ENCODE results near the gene RBM38.

The RBM38 gene

DNA sequence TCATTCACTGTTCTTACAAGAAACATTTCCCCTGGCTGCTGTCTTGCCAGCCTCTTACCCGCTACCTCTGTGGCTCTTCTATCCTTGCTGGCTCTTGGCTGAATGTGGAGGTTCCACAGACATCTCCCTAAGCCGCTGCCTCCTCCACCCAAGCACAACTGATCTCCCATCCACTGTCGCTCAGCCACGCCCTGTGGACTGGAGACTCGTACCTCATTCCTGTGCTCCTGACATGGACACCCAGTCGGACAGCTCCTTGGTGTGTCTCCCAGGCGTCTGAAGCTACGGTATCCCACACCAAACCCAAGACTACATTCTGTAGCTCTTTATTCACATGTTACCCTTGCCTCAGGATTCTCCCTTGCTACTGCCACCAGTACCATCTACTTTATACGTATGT is 20.9 kb upstream of the RBM38 start:
- Histone ChIP-seq H3K4me2 (ENCODE audit: insufficient read depth, low read length) (no peak overlapping the region), H3K36me3 (ENCODE audit: insufficient read depth, low read length) (peaks cover 99% of the 10 kb centered on the region), H4K20me1 (ENCODE audit: insufficient read depth, low read length) (peaks cover 43% of the 10 kb centered on the region), H3K27me3 (ENCODE audit: insufficient read depth, low read length, poor library complexity) (no peaks in the 10 kb centered on the region), H3K4me3 (ENCODE audit: low read depth in 1 of 2, low read length in 2 of 2) (no peak overlapping the region), H3K4me1 (ENCODE audit: insufficient read depth, low read length) (no peaks in the 10 kb centered on the region), H3K9ac (ENCODE audit: low read depth, low read length) (no peak overlapping the region), H2AFZ (ENCODE audit: low read depth, low read length) (no peak overlapping the region), H3K9me3 (ENCODE audit: insufficient read depth, low read length, severe bottlenecking) (no peaks in the 10 kb centered on the region), H3K79me2 (ENCODE audit: insufficient read depth, low read length) (no peaks in the 10 kb centered on the region), H3K27ac (ENCODE audit: low read length) (no peak overlapping the region)
- DNase-seq (no peak), ATAC-seq (ENCODE audit: insufficient read depth, low read depth) (no peak)
- no peak for TF ChIP-seq EZH2 (IDR thresholded peaks at IDR 0.05; ENCODE audit: borderline replicate concordance, low read depth, low read length, severe bottlenecking)
- TF ChIP-seq, protein P1, sequence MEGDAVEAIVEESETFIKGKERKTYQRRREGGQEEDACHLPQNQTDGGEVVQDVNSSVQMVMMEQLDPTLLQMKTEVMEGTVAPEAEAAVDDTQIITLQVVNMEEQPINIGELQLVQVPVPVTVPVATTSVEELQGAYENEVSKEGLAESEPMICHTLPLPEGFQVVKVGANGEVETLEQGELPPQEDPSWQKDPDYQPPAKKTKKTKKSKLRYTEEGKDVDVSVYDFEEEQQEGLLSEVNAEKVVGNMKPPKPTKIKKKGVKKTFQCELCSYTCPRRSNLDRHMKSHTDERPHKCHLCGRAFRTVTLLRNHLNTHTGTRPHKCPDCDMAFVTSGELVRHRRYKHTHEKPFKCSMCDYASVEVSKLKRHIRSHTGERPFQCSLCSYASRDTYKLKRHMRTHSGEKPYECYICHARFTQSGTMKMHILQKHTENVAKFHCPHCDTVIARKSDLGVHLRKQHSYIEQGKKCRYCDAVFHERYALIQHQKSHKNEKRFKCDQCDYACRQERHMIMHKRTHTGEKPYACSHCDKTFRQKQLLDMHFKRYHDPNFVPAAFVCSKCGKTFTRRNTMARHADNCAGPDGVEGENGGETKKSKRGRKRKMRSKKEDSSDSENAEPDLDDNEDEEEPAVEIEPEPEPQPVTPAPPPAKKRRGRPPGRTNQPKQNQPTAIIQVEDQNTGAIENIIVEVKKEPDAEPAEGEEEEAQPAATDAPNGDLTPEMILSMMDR (IDR thresholded peaks at IDR 0.05; ENCODE audit: borderline replicate concordance, extremely low read depth, low read length, poor library complexity, severe bottlenecking): no peak

DNA sequence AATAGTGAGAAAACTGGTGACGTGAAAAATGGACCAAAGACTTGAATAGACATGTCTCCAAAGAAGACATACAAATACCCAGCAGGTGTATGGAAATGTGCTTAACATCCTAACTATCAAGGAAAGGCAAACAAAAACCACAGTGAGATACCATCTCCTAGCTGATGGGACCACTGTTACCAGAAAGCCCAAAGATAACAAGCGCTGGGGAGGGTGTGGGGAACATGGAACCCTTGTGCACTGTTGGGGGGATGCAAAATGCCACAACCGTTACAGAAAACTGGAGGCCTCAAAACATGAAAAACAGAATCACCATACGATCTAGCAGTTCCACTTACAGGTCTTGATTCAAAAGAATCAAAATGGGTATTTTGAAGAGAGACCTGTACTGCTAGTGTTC is 19.8 kb upstream of the RBM38 start:
- Histone ChIP-seq H3K9me3 (ENCODE audit: insufficient read depth, low read length, severe bottlenecking) (no peaks in the 10 kb centered on the region), H2AFZ (ENCODE audit: low read depth, low read length) (no peak overlapping the region), H3K27me3 (ENCODE audit: insufficient read depth, low read length, poor library complexity) (no peaks in the 10 kb centered on the region), H3K4me2 (ENCODE audit: insufficient read depth, low read length) (no peak overlapping the region), H3K4me3 (ENCODE audit: low read depth in 1 of 2, low read length in 2 of 2) (no peak overlapping the region), H3K9ac (ENCODE audit: low read depth, low read length) (no peak overlapping the region), H3K4me1 (ENCODE audit: insufficient read depth, low read length) (no peaks in the 10 kb centered on the region), H4K20me1 (ENCODE audit: insufficient read depth, low read length) (peaks cover 48% of the 10 kb centered on the region), H3K79me2 (ENCODE audit: insufficient read depth, low read length) (no peaks in the 10 kb centered on the region), H3K36me3 (ENCODE audit: insufficient read depth, low read length) (peaks cover 99% of the 10 kb centered on the region), H3K27ac (ENCODE audit: low read length) (no peak overlapping the region)
- no peak; the same call in 2 of the 3 replicates for ATAC-seq (ENCODE audit: insufficient read depth, low read depth)
- TF ChIP-seq, protein P1 (IDR thresholded peaks at IDR 0.05; ENCODE audit: borderline replicate concordance, extremely low read depth, low read length, poor library complexity, severe bottlenecking): no peak
- TF ChIP-seq EZH2 (IDR thresholded peaks at IDR 0.05; ENCODE audit: borderline replicate concordance, low read depth, low read length, severe bottlenecking): no peak
- no peak for DNase-seq

DNA sequence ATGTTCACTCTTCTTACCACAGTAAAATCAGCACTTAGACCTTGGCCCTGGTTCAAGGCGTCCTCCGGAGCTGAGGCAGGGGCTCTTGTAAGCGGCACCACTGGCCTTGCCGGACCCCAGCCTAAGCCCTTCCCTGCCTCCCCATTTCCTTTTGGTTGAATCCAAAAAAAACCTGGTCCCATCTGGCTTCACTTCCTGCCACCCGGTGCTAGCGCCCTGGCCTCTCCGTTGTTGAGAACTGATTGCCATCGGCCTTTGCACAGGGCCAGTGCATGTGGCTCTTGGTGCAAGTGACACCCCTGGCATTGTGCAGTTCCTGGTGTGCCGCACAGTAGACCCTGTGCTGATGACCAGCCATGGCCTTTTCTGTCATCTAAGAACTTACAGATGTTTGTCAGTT is 19.0 kb upstream of the RBM38 start:
- Histone ChIP-seq H3K4me2 (ENCODE audit: insufficient read depth, low read length) (no peak overlapping the region), H3K4me3 (ENCODE audit: low read depth in 1 of 2, low read length in 2 of 2) (no peak overlapping the region), H3K9ac (ENCODE audit: low read depth, low read length) (no peak overlapping the region), H3K27ac (ENCODE audit: low read length) (no peak overlapping the region), H3K27me3 (ENCODE audit: insufficient read depth, low read length, poor library complexity) (no peaks in the 10 kb centered on the region), H3K9me3 (ENCODE audit: insufficient read depth, low read length, severe bottlenecking) (no peaks in the 10 kb centered on the region), H3K79me2 (ENCODE audit: insufficient read depth, low read length) (no peaks in the 10 kb centered on the region), H2AFZ (ENCODE audit: low read depth, low read length) (no peak overlapping the region), H3K4me1 (ENCODE audit: insufficient read depth, low read length) (no peaks in the 10 kb centered on the region), H3K36me3 (ENCODE audit: insufficient read depth, low read length) (peaks cover 99% of the 10 kb centered on the region), H4K20me1 (ENCODE audit: insufficient read depth, low read length) (peaks cover 53% of the 10 kb centered on the region)
- ATAC-seq (ENCODE audit: insufficient read depth, low read depth) (no peak), DNase-seq (no peak)
- no peak for TF ChIP-seq EZH2 (IDR thresholded peaks at IDR 0.05; ENCODE audit: borderline replicate concordance, low read depth, low read length, severe bottlenecking)
- TF ChIP-seq, protein P1 (IDR thresholded peaks at IDR 0.05; ENCODE audit: borderline replicate concordance, extremely low read depth, low read length, poor library complexity, severe bottlenecking): no peak

Data from DND-41 (cell line).